CD4-positive, alpha-beta T cell treated with Interleukin-6 for 4 hours (primary cell): ENCODE measurements around the gene SLC7A10.
A peak's percentile ranks its signal among the peaks of the same experiment; 100 is the strongest.

Experiments
- DNase-seq: peaks from one replicate; pipeline ENCODE4 v3.0.0-alpha.2; 2020; ENCODE audit warnings: mixed read lengths

SLC7A10 gene

GRCh38 chr19:33225458-33225926, at the start of gene SLC7A10:
Gene SLC7A10 (minus strand): TSS chr19:33225850. CDS start chr19:33225703, 147 bp downstream.
- no peak for DNase-seq

- DNase-seq: no peak
Observed at GRCh38 chr19:33274663-33275558, 49.3 kb upstream of the SLC7A10 start.

DNA sequence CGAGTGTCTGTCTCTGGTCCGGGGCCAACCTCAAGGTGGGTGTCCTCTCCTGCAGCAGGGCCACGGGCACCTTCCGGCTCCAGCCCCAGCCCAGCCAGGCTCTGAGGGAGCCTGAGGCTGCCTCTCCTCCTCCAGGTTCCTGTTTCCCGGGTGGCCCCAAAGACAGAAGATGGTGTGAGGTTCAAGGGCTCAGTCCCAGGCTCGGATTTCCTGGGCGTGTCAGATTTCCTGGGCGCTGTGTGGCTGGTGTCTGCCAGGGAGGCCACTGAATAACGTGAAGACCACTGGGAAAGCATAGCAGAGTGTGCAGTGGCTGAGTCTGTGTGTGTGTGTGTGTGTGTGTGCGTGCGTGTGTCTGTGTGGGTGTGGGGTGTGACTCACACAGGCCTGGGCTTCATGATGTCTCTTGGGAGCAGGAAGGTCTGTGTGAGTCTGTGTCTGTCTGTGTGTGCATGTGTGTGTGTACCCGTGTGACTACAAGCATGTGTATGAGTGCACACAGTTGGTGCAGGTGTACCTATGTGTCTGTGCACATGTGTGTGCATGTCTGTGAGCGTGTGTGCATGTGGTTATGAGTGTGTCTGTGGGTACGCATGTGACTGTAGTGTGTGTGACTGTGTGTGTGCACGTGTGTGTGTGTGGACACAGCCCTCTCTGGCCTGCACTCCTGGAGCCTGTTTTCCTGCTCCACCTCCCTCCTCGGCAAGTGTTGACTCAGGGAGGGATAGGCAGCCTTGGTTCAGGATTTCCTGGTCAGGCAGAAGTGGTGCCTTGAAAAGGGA, 48.4 kb upstream of the SLC7A10 start:
- peak; percentile 23 for DNase-seq

DNA sequence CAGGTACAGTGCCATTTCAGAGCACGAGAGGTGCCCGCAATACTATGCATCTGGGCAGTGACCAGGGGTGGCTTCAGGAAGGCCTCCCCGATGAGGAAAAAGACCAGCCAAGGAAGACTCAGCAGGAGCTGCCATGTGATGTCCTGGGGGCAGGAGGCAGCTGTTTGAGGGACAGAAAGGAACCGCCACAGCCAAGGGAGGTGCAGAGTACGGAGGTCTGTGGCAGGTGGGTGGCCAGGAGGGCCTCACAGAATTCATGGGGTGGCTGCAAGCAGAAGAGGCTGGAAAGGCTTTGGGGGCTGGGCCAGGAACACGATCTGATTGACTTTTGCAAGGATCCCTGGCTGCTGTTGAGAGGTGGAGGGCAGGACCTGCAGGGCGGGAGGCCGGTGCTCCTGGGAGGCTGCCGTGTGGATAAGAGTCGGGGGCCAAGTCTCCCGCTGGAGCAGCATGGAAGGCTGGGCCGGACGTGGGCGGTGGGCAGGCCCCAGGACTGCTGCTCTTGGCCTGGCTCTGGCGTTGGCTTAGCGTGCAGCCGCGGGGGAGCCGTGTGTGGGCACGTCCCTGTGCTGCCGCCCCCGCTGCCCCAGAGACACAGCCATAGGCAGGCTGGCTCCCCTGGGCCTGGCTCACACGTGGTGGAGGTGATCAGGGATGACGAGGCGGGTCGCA, 47.6 kb upstream of the SLC7A10 start:
- no peak for DNase-seq

DNA sequence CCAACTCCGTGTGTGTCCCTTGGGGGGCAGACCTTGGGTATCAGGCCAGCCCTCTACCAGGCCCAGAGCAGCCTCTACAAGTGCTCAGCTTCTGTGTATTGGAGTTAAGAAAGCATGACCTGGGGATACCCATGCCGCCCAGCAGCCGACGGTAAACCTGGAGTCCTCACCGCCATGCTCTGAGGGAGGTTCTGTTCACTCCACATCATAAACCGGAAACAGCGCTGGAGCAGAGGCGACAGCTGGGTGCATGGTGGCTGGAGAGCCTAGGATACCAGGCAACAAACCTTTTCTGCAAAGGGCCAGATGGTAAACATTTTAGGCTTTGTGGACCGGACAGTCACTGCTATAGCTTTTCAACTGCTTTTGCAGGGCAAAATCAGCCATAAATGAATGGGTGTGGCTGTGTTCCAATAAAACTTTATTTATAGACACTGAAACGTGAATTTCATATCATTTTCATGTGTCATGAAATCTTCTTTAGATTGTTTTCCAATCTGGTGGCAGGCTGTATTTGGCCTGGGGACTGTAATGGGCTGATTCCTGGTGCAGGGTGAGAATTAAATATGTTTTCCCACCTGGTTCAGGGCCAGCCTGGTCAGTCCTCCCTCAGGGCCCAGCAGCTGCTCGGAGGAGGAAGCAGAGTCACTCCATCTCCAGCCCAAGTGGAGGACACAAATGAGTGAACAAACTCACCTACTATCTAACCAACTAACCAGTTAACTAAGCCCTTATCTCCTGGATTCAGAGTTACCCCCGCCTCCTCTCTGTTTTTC, 45.8 kb upstream of the SLC7A10 start:
- DNase-seq: no peak

- DNase-seq: no peak
Observed at GRCh38 chr19:33270769-33271168, 45.1 kb upstream of the SLC7A10 start.

DNA sequence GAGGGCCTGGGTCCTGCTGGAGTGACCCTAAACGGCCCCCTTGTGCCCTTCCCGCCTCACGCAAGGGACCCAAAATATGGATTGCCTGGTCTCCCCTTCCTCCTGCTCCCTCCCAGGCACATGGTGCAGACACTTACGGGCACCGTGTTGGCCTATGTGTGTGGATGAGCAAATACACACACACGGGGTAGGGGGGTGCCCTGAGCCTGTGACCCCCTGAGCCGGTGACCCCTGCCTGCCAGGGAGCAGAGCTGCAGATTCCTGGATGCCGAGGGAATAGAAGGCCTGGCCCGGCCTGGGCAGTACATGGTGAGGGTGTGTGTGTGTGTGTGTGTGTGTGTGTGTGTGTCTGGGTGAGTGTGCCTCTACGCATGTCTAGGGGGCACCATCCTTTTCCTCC, 43.4 kb upstream of the SLC7A10 start:
- no peak for DNase-seq

DNA sequence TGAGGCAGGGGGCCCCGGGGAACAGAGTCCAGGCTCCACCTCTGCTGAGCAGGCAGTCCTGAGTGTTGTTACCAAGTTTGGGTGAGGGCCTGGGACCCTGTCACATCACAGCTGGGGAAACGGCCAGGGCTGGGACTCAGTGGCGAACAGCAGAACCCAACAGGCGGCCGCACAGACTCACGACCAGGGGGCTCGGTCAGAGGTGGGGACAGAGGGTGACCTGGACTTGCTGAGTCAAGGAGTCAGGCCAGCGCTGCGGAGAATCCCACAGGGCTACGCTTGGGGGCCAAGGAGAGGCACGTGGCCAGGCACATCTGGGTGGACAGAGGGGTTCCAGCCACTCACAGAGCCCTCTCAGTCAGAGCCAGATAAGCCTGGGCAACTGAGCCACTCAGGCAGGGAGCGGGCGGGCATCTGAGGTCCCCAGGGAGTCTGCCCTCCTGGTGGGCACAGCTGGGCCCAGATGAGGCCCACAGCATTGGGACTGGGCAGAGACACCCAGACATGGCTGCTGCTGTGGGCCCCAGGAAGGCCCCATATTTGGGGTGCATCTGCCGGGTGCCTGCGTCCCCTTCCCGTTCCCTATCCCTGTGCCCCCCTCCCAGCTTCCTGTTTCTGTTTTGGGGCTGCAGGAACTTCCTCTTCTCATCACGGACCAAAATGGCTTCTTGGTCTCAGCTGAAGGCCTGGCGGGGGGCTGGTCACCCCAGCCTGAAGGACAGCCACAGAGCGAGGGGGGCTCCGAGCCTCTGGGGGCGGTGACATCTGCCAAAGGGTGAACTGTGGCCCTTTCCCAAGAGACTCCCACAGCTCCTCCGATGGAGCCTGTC, 42.7 kb upstream of the SLC7A10 start:
- DNase-seq: no peak

DNA sequence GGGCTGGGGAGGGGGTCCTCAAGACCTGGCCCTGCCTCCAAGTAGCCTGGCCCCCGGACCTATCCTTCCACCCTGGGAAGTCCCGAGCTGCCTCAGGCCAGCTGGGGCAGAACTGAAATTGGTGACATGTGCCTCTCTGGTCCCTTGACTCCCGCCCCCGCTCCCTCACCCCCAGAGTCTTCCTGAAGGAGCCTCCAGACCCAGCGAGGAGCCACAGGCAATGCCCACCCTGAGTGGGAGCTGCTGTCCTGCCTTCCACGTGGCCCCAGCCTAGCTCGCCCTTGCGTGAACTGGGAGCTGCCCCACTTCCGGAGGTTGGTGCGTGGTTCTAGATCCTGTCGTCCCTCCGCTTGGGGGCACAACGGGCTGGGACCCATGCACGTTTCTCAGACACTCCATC, 42.1 kb upstream of the SLC7A10 start:
- DNase-seq: no peak

- DNase-seq: no peak
Observed at GRCh38 chr19:33266974-33267484, 41.4 kb upstream of the SLC7A10 start.

- no peak for DNase-seq
Observed at GRCh38 chr19:33264881-33265445, 39.3 kb upstream of the SLC7A10 start.

GRCh38 chr19:33263325-33264023, 37.8 kb upstream of the SLC7A10 start:
- no peak for DNase-seq

DNA sequence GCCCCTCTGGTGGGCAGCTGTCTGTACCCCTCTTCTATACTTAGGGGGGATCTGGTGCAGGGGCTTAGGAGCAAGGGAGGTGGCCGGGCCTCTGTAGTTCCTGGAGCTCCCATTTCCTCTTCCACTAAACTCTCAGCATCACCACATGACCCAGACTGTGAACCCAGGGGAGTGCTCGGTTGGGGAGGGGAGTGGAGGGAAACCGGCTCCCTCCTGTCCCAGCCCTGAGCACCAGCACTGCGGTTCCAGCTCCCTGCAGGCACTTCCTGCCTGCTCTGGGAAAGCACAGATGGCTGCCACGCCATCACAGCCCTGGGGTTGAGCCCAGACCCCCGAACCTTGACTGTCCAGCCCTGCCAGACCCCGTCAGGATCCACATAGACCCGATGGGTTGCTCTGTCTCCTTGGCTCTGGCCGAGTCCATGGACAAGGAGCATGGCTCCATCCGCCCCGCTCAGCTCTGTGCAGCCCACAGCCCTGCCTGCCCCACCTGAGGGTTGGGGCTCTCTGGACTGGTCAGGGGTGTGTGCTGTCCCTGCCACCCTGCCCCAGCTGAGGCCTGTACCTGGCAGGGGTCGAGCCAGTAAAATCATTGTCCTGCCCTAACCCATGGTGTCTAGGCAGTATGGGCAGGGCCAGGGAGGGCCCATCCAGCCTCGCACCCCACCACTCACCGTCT, 36.0 kb upstream of the SLC7A10 start:
- no peak for DNase-seq

DNA sequence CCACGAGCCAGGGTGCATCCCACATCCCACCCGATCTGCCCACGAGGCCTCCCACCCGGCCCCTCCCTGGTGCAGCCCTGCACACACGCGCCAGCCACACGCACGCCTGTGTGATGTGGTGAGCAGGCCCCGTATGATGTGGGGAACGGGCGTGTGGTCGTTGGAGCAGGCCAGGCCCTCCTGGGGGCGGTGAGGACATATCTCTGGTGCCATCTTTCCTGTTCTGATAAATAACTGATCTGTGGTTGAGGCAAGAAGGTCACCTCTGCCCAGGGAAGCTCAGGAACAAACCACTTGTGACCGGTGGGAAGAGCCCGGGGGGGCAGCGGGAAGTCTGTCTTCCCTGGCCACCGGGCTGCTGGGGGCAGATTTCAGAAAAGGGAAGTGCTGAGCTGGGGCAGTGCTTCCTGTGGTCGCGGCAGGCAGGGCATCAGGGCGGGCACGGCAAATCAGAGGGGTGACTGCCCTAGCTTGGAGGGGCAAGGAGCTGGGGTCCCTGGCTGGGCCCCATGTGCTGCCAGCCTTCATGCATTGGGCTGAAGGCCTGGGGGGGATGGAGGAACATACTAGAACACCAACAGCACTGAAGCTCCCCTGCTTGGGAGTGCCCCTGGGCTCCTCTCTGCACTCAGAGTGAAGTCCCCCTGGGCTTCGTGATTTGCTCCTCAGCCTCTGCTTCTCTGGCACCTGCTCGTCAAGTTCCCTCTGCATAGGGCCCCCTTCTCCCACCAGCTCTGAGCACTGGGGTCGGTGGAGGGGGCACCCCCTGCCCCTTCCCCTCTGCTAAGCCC, 35.2 kb upstream of the SLC7A10 start:
- DNase-seq: no peak

- DNase-seq: no peak
Observed at GRCh38 chr19:33259539-33259938, 33.9 kb upstream of the SLC7A10 start.

DNA sequence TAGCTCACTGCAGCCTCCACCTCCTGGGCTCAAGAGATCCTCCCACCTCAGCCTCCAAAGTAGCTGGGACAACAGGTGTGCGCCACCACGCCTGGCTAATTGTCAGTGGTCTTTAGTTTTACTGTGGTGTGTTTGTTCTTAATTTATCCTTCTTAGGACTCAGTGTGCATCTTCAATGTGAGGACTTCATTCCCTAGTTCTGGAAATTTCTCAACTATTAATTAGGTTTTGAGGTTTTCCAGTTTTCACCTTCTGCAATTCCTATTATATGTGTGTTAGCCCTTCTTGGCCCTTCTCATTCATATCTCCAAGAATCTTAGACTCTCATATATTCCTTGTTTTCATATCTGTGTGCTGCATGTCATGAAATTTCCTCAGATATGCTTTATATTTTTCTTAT, 32.2 kb upstream of the SLC7A10 start:
- DNase-seq: no peak

DNA sequence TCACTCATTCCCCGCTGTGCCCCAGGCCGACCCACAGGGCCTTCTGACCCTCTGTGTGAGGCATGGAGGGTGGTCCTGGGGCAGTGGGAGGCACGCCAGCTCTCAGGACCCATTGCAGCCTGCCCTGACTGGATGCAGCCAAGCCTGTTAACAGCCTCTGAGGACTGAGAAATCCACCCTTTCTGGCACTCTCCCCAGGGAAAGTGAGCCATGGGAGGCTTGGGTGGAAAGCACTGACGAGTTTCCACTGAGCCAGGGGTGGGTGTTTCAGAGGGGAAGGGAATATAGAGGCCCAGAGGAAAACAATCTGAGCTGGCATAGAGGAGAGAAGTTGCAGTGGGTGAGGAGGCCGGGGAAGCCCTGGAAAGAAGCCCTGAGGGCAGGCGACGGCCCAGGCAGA, 30.6 kb upstream of the SLC7A10 start:
- no peak for DNase-seq

DNA sequence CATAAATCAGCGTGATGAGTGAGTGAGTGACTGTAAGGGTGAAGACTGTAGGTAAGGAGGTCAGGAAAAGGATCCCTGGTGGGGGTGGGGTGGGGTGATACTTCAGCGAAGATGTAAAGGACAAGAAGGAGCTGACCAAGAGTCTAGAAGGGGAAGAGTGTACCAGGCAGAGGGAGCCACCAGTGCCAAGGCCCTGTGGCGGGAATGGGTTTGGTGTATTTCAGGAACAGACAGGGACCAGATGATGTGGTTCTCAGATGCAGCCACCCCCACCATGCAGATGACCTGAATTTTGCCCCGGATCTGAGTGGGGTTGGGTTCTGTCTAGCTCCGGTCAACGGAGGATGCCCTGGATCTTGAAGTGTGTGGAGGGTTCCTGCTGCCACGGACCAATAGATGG, 30.1 kb upstream of the SLC7A10 start:
- DNase-seq: no peak
